GM18508 (cell line): ENCODE results near the gene KCNF1.
"Not testable (repeated sequence)": the region's sequence is repeated elsewhere in the genome, so short reads cannot be mapped to it uniquely, and the experiment has no call there.

Source experiments
- ATAC-seq: cut with Tn5 transposase; IDR thresholded peaks from one replicate; pipeline ENCODE4 v1.9.1; 2021; ENCODE audit warnings: moderate number of reproducible peaks; ENCODE audit not compliant: insufficient read depth, unreplicated experiment

Gene KCNF1

DNA sequence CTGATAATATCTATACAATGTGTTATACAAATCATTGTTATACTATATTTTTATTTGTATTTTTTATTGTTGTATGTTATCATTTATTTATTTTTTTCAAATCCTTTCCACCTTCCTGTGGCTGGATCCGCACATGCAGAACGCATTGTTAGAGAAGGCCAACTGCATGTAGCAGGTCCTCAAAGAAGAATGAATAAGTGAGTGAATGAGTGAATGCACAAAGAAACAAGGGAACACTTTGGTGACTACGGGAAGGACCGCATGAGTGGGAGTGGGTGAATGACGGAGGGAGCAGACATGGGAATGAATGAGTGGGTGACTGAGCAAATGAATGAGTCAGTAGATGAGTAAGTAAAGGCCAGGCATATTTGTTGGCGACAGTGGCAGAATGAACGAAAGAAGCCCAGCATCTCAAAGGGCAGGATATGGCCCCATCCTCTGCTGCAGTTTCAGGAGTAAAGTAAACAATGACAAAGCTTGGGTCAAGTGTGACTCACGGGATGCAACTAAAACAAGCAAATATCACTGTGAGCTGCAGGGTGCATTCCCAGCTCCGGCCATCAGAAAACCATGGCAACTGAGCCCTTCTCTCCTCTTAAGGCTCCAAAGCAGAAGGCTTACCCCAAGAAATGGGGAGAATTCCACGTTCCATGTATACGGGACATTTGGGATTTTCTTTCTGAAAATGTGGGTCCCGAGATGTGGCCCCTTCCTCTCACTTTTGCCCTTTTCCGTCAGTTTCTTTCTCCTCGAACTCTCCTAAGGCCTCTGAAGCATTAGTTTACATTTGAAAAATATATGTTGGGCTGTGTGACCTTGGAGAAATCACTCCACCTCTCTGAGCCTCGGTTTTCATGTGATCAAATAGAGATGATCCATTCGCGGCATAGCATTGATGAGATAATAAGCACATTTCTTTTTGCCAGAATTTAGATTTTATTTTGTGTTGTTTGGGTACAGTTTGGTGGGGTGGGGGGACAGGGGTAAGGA, 24.5 kb downstream of the KCNF1 start:
- ATAC-seq: no peak

DNA sequence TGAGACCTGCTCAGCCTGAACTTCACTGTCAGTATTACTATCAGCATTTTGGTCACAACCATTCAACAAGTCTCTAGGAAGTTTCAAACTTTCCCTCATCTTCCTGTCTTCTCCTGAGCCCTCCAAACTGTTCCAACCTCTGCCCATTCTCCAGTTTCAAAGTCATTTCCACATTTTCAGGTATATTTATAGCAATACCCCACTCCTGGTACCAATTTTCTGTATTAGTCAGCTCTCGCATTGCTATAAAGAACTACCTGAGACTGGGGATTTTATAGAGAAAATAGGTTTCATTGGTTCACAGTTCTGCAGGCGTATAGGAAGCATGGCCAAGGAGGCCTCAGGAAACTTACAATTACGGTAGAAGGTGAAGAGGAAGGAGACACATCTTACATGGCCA, 27.3 kb downstream of the KCNF1 start:
- ATAC-seq: no peak

GRCh38 chr2:10940596-10940995, 28.9 kb downstream of the KCNF1 start:
- ATAC-seq: no peak

DNA sequence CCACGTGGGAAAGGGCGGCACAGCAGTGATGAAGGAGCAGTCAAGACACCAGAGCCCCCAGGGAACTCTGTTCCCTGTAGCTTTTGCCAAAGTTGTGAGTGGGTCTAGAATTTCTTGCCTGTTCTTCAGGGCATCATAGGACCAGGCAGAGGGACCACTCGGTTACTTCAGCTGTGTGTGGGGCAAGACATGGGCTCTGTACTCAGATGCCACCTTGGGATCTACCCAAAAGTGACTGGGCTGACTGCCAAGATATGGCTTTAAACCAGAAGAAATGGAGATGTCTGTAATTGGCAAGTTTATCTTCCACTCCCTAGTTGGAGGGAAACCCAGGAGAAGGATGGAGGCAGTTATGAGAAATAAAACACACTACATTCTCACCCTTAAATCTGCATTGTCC, 29.6 kb downstream of the KCNF1 start:
- ATAC-seq: no peak

GRCh38 chr2:10944799-10945198, 33.1 kb downstream of the KCNF1 start:
- ATAC-seq: no peak

- ATAC-seq: no peak
These were observed 34.7 kb downstream of the KCNF1 start for GRCh38 chr2:10946394-10946793.

GRCh38 chr2:10947005-10947440, 35.3 kb downstream of the KCNF1 start:
- no peak for ATAC-seq

DNA sequence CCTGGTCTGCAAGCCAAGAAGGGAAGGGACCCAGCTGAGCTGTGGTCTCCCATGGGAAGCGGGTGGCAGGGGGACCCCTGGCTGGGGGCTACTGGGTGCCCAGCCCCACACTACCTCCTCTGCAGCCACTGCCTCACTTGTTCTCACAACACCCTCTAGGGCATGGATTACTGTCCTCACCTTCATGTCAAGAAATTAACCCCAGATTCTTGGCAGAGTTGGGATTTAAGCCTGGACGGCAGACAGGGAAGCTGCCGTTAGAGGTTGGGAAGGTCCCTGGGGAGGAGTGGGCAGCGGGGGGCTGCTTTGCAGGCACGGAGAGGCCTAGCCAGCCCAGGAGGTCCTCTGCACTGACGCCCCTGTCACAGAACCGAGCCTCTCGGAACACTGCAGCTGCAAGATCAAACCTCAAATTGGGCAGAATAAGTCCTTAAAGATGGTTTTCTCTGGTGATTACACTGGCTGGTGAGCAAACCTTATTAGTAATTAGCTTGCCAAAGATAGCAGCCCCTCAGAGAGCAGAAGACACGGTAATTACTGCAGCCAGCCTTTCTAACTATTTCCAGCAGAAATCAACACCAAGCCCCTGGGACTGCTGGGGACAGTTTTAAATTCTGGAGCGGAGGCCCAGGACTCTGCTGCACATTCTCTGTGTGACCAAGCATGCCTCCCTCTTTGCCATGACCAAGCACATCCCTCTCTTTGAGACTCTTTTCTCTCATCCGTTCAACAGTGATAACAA, 35.9 kb downstream of the KCNF1 start:
- ATAC-seq: no peak

DNA sequence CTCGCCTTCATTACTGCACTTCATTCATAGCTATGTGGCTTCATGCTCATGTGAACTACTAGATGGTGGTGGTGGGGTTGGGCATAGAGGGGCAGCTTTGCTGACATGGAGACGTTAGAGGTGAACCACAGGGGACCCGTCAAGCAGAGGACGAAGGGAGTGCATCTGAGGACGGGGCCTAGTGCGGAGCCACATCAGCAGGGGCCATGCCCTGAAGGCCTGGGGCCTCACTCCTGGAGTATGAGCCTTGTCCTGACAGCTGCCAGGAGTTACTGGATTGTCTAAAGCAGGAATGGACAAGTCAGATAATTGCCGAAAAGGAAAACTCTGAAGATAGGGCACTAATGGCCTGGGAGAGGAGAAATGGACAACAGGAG, 36.4 kb downstream of the KCNF1 start:
- ATAC-seq: no peak

DNA sequence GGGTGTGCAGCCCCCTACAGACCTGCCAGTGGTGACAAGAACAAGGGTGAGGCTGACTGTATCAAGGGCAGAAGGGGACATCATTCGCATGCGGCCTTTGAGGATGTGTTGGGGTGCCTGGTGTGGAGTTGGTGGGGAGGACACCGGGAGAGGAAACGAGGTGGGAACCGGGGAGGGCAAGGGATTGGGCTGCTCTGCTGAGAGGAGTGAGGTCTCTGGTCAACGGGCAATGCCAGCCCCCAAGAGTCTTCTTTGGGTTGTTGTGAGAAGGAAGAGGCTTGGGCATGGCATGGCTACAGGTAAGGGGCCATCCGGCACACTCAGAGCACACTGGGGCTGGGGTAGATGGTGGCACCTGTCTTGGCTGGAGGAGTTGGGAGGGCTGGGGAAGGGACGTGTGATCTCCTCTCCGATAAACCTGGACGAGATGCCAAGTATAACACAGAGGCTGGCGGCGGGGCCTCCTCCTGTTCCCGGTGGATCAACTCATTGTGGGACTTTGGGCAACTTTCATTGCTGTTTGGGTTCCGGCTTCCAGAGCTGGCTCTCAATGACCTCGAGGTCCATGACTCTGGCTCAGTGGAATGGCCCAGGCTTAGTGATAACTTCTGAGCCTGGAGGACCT, 37.0 kb downstream of the KCNF1 start:
- no peak for ATAC-seq

- ATAC-seq: no peak
These were observed 38.1 kb downstream of the KCNF1 start for GRCh38 chr2:10949835-10950234.

DNA sequence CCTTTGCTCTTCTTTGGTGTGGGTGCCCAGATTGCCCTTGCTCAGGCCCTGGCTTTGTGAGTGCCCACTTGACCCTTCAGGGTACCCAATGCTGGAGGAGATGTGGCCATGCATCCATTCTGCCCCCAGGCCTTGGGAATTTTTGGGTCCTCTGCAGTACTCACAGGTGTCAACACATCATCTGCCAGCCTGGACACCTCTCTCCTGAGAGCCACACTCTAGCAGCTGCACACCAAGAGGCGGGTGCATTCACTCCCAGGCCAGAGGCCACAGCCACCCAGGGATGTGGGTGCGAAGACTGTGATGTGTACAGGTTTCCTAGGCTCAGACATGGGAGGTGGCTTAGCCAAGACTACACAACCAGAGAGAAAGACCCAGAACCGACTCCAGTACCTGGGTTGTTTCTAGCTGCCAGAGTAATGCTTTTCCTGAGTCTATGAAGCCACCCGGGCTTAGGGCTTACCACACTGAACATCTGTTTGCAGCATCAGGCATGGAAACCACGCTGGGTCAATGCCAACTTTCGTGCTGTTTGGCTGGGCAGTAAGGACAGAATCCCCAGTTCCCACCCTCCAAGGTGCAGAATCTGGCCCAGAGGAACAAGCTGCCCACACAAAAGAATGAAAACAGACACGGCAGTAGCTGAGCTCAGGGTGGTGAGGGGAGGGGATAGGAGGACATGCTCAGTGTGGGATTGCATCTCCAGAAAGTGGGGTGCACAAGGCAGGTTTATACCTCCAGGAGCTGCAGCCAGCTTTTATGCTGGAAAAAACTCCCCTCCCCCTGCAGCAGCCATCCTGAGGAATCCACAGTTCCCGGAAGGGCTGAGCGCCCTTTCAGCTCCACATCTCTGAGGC, 40.1 kb downstream of the KCNF1 start:
- ATAC-seq: no peak

GRCh38 chr2:10954416-10954815, 42.7 kb downstream of the KCNF1 start:
- ATAC-seq: no peak

DNA sequence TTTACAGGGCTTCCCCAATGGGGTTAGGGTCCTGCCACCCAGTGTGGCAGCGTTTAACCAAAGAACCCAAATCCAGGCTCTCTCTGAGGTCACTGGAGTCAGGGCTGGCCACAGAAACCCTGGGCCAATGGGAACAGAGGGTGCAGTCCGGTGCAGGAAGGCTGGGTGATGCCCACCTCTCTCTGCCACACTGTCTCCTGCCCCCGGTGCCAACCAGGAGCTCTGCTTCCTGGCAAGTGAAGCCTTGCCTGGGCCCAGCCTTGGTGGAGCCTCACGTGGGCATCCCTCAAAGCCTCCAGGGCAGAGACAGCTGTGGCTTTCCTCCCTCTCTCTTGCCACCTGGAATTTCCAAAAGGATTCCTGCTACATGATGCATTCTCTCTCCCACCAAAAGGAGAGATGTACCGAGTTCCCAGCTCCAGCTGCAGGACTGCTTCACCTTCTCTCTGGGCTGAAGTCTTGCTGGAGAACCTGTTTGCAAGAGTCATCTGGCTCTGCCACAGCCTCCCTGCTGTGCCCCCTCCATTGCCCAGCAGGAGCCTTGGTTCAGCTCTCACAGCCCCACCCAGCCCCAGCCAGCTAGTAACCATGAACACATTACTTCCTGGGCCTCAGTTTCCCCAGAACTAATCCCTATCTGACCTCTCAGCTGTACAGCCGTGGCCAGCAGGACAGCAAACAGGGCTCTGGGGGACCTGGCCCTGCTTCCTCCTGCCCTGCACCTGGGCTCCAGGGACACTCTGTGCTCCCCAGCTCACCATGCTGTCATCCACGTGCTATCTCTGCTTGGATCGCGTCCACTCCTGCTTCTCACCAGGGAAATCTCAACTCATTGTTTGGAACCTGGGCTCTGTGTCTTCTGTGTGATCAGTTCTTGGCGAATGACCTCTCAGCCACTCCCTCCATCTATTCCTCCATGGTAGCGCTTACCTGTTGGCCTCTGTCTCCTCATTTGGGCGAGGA, 43.4 kb downstream of the KCNF1 start:
- ATAC-seq: no peak

DNA sequence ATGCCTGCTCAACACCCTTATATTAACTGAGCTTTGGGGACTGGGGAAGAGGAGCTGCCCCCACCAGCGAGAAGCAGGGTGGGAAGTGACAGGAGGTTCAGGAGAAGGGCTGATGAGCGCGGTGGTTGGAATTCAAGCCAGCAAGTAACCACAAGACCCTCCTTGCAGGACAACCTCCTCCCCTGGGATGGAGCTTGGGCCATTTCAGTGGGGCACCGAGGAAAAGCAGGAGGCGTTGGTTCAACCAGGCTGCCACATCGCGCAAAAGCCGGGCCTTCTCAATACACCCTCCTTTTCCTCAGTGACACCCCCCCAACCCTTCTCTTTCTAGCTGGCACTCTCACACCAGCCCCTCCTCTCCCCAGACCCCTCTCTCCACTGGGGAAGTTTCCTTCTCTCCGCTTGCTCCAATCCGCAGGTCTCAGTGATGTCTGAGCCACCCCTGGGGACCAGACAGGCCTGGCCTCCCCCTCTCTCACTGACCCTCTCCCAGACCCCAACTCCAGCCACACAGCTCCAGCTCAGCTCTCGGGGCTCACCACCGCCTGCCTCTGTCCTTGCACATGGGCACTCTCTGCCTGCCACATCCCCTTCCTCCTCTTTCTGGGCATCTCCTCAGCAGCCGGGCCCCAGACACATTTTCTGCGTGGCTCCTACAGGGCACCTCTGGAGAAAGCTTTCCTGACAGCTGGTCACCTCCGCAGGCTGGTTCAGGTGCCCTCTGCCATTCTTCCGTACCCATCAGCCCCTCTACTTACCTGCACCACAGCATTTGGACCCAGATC, 44.5 kb downstream of the KCNF1 start:
- ATAC-seq: no peak

DNA sequence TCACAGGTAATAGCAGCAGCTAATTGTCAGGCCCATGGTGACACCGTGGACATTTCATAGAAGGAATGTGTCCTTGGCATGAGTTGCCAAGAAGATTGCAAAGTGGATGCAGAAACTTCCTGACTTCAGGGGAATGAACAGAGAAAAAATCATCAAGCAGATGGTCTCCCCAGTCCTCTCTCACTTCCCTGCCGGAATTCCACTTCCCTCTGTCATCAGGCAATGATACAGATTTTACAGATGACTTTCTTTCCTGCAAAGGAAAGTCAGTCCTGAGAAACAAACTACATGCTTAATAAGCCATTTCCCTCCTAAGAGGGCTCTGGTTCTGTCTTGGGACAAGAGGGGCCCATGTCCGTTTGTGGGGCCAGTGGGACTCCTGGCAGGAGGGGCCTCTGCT, 45.7 kb downstream of the KCNF1 start:
- ATAC-seq: no peak

DNA sequence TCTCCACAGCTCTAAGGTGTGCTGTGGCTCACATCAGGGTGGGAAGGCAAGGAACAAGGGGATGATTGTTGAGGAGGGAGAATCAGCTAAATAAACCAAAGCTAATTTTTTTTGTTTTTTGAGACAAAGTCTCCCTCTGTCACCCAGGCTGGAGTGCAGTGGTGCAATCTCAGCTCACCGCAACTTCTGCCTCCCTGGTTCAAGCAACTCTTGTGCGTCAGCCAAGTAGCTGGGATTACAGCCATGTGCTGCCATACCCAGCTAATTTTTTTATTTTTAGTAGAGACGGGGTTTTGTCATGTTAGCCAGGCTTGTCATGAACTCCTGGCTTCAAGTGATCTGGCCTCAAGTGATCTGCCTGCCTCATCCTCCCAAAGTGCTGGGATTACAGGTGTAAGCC, 46.7 kb downstream of the KCNF1 start:
- not testable (repeated sequence) for ATAC-seq
